Cerebellar nuclear complex (tissue), 1 donor: Measurements from ENCODE around the gene SOWAHB.

ENCODE experiments used
- DNase-seq, 2 experiments: peaks; one replicate each; lab custom pipeline; 2025; lab: John Stamatoyannopoulos, UW

SOWAHB gene, protein sequence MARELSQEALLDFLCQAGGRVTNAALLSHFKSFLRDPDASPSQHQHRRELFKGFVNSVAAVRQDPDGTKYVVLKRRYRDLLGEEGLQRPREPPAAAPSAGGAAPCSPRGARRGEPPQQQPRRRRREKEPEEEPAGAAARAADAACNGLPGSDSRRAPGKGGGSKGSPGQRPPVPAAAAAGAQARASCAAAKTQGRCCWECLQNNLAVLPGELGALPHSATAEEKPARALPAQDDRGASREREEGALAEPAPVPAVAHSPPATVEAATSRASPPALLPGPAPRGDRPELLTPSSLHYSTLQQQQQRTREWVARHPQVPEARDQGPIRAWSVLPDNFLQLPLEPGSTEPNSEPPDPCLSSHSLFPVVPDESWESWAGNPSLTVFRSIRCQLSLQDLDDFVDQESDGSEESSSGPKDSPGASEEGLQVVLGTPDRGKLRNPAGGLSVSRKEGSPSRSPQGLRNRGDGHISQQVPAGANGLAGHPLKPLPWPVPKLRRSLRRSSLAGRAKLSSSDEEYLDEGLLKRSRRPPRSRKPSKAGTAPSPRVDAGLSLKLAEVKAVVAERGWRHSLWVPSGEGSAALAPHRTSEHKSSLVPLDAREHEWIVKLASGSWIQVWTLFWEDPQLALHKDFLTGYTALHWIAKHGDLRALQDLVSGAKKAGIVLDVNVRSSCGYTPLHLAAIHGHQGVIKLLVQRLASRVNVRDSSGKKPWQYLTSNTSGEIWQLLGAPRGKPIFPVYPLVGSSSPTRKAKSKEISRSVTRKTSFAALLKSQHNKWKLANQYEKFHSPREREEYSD

GRCh38 chr4:76897536-76898384 is at the start of gene SOWAHB:
Gene SOWAHB (minus strand): TSS chr4:76898144. CDS start chr4:76897849, 295 bp downstream.
- no peak for DNase-seq

DNA sequence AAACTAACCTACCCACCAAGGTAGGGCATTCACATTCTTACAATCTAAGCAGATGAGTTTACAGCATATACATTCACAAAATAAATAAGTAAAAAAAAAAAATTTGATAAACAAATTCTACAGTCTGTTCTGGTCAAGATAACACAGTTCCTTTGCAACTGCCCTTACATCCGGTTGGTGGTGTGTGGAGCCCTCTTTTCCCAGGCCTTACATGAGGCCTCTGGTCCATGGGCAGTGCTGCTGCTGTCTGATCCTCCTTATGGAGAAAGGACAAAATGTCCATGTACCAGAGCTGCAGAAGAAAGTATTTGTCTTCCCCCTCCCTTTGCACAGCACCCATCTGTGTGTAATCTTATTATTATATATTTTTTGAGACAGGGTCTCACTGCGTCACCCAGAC is 49.4 kb upstream of the SOWAHB start:
- DNase-seq = no peak

DNA sequence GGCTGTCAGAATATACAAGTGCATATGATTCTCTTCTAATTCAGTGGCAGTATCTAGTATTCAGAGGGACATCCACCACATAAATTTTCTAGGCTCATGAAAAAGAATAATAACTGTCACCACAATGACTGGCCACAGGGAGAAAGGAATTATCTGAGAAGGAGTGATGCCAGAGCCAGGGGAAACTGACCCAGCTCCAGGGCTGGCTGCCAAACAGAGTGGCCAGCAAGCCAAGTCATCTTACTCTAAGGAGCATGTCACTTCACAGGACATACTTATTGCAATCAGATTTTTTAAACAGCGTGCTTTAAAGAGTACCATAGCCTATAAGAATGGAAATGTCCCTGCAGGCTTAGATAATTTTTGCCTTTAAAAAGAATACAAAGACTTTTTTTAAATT is 45.8 kb upstream of the SOWAHB start:
- DNase-seq = peak; percentile 6 to 39

GRCh38 chr4:76943129-76943620 is 45.2 kb upstream of the SOWAHB start:
- no peak for DNase-seq

DNA sequence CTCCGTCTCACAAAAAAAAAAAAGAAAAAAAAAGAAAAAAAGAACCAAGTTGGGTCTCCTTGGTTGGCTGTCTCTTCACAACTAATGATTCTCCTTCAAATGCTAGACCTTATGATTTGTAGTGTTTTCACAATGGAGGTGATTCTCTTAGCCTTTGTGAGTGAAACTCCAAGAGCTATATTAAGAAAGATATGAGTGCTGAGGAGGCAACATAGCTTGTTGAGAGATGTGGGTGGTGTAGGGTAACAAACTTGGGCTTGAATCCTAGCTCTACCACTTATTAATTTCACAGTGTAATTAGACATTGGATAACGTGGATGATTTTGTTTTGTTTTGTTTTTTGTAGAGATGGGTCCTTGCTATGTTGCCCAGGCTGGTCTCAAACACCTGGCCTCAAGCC is 41.2 kb upstream of the SOWAHB start:
- DNase-seq = no peak

DNA sequence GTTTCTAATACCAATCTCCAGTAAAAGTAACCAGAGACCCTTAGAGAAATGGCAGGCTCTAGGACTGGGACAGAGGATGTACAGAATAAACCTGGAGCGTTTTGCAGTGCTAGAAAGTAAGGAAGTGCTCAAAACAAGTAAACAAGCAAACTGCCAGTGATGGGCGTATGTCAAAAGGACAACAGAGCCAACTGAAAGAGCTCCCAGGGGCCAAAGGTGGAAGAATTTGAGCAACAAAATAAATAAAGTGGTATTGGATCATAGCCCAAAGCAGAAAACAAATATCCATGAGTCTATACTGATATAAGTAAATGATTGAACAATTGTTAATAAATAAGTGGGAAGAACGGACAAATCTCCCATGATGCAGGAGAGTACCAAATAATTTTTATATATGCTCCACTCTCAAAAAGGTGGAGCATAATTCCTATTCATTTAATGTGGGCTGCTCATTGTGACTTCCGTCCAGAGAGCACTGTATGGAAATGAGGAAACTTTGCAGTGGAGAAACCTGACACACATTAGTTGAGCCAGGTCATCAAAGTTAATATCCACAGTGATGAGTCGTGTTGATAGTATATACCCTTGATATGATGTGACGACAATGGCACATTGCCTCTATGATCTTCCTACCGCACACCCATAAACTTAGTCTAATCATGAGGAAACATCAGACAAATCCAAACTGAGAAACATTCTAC is 33.8 kb upstream of the SOWAHB start:
- no peak for DNase-seq

DNA sequence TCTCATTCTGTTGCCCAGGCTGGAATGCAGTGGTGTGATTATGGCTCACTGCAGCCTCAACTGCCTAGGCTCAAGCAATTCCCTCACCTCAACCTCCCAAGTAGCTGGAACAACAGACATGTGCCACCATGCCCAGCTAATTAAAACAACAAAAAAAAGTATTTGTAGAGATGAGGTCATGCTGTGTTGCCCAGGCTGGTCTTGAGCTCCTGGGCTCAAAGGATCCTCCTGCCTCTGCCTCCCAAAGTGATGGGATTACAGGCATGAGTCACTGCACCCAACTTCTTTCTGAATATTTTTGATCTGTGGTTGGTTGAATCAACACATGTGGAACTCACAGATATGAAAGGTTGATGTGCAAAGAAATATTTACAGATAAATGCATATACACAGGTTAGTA is 33.1 kb upstream of the SOWAHB start:
- no peak for DNase-seq

DNA sequence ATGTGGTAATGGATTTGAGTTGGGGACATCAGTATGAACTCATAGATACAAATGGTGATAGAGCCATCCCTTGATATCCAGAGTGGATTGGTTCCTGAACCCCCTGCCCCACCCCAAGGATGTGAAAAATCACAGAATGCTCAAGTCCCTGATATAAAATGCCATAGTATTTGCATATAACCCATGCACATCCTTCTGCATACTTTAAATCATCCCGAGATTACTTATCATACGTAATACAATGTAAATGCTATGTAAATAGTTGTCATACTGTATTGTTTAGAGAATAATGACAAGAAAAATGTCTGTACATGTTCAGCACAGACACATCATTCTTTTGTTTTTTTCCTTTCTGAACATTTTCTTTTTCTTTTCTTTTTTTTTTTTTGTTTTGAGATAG is 32.7 kb upstream of the SOWAHB start:
- no peak for DNase-seq

DNA sequence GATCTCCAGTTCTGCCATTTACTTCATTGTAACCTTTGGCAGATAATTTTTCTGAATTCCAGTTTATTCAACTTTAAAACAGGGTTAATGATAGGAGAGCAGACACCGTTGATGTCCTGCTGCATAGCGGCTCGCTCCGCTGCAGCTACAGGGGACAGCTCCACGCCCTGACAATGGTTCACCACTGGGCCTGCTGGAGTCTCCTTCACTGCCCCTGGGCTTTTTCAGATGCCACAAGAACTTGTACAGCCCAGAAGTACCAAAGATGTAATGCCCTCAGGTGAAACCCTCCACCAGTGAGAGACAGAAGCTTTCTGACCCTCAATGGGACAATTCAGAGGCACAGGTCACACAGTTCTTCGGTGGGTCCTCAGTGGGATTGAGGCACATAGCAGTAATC is 28.9 kb upstream of the SOWAHB start:
- no peak for DNase-seq

DNA sequence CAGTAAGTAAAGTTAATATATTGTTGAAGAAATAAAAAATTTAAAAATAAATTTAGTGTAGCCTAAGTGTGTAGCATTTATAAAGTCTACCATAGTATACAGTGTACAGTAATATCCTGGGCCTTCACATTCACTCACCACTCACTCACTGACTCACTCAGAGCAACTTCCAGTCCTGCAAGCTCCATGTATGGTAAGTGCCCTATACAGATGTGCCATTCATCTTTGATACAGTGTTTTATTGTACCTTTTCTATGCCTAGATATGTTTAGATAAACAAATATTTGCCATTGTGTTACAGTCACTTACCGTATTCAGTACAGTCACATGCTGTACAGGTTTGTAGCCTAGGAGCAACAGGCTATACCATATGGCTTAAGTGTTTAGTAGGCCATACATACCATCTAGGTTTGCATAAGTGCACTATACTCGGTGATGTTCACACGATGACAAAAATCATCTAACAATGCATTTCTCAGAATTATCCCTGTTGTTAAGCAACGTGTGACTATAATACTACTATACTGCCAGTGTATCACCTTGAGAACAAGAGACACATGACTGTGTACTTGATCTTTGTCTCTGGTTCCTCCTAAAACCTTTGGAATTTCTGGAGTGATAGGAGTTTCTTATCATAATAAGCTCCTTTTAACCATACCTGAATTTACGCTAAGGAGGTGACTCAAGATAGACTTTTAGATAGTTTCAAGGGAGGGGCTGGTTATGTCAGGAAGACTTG is 25.8 kb upstream of the SOWAHB start:
- DNase-seq = no peak

- DNase-seq = no peak
Observed at GRCh38 chr4:76920715-76921114, 22.8 kb upstream of the SOWAHB start.

DNA sequence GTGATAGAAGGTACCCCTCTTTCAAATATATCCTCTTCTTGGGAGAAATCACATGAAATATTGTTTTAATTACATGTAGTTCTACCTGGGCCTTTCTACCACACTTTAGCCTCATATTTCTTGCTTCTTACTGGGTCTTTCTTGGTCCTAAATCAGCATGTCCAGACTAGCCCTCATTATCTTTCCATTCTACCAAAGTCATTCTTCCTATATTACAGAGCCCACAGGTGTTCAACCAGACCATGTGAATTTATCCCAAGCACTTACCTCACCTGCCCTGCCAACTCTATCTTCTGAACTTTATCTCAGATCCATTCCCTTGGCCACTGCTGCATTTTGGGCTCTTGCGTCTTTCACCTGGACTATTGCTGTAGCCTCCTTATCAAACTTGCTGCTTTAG is 11.8 kb upstream of the SOWAHB start:
- DNase-seq = no peak

GRCh38 chr4:76905521-76905920 is 7.6 kb upstream of the SOWAHB start:
- no peak for DNase-seq

- no peak for DNase-seq
Observed at GRCh38 chr4:76904646-76905190, 6.8 kb upstream of the SOWAHB start.

GRCh38 chr4:76902233-76902890 is 4.4 kb upstream of the SOWAHB start:
- no peak for DNase-seq

DNA sequence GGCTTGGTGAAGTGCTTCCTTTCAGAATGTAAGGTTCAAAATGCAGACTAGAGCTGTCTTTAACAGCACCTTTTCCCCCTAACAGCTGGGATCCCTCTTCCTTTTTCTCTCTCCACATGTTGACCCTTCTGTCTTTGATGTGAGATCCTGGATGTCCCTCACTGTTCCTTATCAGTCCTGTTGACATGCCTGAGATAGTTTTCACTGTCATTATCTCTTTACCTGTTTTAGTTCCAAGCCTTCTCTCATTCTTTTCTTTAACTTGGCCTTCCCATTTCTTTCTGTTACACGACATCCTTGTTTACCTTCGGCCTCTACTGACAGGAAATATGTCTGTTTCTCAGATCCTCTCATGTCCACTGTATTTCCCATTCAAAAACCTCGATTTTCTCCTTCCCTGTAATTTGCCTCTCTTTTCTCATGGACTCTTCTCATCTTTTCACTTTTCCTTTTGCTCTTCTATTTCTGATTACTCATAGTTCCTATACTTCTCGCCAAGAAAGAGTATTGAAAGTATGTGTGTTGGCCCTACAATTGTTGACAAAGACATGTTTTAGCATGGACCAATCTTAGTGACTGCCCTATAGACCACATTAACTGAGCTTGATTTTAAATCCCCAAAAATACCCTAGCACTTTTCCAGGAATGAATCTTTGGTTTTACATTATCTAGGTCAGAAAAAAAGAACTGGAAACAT is 1.2 kb upstream of the SOWAHB start:
- no peak for DNase-seq

- no peak for DNase-seq
Observed at GRCh38 chr4:76898385-76898692, 395 bp upstream of the SOWAHB start.

GRCh38 chr4:76896614-76897535 is 1.1 kb downstream of the SOWAHB start:
- no peak for DNase-seq
